HG03095 (cell line): Measurements from ENCODE around the gene CACNA1F.
"Not testable (repeated sequence)": the region's sequence is repeated elsewhere in the genome, so short reads cannot be mapped to it uniquely, and the experiment has no call there.

ENCODE experiments used
- ATAC-seq: cut with Tn5 transposase; IDR thresholded peaks from one replicate; pipeline ENCODE4 v1.9.1; 2021; ENCODE audit warnings: moderate library complexity; ENCODE audit not compliant: unreplicated experiment

Gene CACNA1F

DNA sequence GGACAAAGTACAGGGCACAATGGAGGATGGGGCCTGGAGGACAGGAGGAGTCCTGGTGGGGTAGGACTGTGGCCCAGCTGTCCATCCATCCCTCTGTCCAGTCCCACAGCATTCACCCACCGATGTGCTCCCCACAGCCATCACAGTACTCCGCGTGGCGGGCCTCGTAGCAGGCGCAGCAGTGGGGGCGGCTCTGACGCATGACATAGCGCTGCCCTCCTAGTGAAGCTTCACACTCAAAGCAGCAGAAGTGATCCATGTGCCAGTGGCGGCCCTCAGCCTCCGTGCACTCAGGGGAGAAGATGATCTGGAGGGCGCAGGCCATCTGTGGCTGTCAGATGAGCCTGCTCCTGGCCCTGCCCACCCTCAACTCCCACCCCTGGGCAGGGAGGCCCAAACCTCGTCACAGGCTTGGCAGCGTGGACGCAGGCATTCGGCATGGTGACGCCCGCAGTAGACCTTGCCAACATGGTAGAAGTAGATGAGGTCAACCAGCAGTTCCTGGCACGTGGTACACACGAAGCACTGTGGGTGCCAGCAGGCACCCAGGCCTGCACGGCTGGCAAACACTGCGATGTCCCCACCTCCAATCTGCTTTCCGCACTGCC lies 55.2 kb downstream of the CACNA1F start:
- no peak for ATAC-seq

DNA sequence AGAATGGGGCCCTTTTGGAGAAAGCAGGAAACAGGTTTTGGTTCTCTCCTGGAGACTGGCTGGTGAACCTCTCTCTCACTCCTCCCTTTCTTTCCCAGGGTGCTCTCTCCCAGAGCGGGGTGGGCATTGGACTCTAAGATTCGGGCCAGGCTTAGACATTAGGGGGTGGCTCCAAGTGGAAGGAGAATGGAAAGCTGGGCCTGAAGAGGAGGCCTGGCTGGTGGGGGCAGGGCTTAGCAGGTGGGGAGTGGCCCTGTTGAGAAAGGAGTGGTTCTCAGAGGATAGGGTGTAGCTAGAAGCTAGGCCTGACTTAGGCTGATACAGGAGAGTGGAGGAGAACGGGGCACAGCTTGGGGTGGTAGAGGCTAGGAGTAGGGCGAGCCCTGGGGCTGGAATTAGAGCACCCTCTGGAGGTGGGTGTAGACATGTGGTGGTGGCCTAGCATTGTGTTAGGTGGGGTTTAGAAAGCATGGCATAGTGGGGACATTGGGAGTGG lies 55.8 kb downstream of the CACNA1F start:
- no peak for ATAC-seq

DNA sequence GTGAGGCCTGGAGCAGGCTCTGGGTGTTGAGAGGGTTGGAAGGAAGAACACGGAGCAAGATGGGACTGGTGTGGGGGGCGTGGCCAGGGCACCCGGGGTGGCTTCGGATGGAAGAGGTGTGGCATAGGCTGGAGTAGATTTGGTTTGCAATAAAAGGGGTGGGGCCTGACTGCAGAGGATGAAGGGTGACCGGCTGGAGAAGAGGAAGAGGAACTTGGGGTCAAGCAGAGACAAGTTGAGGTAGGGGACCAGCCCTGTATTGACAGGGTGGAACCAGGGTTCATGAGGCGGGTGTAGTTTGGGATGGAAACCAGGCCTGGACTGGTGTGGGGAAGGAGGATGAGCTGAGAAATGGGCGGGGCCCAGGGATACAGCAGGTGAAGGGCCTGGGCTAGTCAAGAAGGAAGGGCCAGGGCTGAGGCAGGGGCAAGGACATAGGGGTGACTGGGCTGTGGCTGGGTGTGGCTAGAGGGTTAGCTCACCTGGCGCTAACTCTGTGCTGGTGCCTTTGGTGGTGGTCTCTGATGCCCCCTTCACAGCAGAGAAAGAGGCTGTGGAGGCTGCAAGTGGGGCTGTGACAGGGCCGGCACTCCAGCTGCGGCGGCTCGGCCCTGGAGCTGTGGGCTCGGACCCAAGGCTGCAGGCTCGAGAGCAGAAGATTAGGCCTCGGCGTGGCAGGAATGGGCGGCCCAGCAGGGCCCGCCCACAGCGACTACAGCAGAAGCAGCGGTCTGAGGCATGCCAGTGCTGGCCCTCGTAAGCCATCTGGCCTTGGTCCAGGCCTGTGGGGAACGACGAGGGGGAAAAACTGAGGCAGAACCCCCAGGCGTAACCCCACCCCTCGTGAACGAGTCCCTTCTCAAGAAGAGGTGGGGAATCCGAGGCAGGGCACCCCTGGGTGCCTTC lies 56.5 kb downstream of the CACNA1F start:
- ATAC-seq, result no peak

DNA sequence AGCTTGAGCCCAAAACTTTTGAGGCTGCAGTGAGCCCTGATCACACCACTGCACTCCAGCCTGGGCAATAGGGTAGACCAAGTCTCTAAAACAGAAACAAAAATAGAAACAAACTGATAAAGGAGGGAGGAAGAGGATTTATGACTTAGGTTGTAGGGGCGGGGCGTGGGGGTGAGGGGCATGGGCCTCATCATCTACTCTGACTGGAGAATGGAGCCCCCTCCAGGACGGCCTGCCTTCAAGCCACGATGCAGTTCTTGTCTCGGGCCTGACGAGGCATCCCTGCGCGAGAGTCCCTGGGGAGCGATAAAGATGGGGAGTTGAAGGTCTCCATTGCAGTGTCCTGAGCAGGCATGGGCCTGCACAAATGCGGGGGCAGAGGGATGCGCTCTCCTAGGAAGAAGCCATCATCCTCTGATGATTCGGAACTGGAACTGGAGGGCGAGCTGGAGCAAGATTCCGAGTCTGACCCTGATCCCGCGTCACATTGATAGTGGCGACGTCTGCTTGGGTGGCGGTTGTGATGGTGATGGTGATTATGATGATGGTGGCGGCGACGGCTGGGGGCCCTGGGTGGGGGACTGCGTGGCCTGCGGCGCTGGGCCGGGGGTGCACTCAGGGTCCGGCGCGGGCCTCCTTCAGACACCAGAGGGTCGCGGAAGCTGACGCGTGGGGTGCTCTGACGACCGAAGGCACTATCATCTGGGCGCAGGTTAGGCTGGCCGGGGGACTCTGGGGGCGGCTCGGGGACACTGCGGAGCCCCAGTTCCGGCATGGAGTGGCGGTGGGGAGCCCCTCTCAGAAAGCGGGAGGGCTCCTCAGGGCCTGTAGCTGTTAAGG lies 57.5 kb downstream of the CACNA1F start:
- no peak for ATAC-seq

DNA sequence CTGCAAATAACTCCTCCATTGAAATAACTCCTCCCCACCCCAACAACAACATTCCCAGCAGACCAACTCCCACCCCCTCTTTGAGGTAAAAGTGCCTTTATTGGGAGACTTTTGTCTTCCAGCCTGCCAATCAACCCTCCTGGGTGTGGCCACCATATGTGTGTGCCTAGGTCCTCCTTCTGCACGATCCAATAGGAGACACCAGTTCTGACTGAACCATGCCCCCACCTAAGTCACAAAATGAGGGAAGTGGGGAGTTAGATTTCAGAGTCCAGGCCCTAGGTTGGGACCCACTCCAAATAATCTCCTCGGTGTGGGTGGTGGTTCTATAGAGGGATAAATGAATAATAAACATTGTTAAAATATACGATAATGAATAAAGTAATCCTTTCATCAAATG lies 58.4 kb downstream of the CACNA1F start:
- no peak for ATAC-seq

DNA sequence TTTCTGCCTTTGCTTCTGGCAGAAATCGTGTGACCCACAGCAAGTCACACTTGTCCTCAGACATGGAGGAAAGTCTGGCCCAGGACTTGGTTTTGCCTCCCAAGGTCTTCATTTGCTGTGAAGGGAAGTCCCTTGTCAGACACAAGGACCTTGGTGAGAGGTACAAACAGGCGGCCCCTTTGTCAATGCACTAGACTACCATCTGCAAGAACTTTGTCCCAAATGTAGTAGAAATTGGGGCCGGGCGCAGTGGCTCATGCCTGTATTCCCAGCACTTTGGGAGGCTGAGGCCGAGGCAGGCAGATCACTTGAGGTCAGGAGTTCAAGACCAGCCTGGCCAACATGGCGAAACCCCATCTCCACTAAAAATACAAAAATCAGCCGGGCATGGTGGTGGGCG lies 59.6 kb downstream of the CACNA1F start:
- ATAC-seq, result not testable (repeated sequence)

DNA sequence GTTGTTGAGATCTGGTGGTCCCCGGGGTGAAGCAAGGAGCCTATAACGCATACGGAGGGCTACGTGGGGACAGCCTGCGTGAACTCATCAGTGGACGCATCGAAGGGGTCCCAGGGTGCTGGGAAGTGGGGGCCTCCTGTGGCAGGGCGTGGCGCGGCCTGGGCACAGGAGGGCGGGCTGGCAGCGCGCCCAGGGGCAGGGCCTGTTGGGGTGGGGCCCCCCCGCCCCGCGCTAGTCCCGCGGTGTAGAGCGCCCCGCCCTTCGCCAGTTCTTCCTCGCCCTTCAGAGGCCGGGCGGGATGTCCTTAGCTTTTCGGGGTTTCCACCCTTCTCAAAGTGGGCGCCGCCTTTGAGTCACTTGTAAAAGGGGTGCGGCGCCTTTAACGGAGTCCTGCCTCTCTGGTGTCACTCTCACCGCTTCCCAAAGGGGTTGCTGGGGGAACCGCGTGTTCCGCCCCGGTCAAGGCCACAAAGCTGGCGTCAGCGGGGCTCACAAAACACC lies 60.8 kb downstream of the CACNA1F start:
- ATAC-seq, result peak; percentile 67

DNA sequence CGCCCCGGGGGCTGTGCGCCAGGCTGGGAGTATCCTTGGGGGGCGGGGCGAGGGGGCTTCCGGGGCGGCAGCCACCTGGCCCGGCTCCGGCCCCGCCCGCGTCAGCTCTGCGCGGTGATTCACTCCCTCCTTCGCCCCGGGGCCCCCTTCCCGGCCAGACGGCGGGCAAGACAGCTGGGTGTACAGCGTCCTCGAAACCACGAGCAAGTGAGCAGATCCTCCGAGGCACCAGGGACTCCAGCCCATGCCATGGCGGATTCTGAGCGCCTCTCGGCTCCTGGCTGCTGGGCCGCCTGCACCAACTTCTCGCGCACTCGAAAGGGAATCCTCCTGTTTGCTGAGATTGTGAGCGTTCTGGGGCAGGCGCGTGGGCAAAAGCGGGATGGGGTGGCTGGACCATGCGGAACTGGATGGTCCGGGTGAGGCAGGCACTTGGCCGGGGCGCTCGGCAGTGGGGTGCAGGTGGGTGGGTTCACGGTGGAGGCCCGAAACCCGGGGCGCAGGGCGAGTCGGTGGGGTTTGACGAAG lies 61.3 kb downstream of the CACNA1F start, which contains the start of gene PLP2:
Gene PLP2 (plus strand): TSS at position 147 of the 528 bp plus-strand sequence. CDS start 103 bp downstream, at position 250.
- ATAC-seq, result peak; percentile 36

DNA sequence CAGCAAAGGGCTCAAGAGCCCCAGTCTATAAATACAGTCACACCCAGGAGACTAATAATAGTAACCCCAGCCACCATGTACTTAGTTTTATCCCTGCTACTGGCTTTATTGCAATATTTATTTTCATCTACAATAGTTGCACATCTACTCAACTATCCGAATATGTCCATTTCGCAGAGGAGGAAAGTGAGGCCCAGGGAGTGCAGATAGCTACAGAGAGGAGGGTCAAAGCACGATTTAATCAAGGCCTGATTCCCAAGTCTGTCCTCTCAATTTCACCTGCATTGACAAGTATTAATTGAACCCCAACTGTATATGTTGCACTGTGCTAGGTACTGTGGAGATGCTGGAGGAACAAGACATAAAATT lies 65.4 kb downstream of the CACNA1F start:
- ATAC-seq, result no peak

DNA sequence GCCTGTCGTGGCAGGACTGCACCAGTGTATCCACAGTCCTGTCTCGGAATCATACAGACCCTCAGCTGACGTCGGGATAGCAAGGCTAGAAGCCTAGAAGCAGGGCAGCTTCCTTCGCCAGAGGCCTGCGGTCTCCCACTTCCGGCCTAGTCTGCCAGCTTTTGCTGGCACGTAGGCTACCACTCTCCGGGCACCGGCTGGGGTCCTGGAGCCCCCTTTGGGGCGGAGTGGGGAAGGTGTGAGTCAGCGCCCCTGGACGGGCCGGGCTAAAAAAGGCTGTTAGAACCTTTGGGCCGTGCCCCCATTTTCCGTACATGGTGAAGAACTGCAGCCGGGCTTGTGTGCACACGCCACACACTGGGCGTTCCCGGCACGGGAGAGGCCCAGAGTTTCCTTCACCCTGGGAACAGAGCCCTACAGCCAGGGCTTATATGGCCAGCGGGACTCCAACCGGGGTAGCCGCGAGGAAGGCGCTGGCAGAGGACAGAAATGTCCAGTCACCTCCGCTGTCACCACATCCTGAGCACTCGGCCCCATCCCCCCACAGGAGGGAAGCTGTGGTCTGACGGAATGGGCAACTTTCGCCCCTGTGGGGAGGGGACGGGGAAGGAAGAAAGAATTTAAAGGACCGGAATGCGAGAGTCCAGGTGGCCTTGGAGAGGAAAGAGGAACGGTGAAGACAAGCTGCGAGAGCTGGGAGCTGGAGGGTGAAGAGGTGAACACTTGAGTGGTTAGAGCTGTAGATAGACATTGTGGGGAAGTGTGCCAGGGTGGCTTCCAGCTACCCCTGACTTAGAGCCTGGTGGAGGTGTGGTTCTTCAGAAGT lies 66.0 kb downstream of the CACNA1F start:
- ATAC-seq, result no peak

DNA sequence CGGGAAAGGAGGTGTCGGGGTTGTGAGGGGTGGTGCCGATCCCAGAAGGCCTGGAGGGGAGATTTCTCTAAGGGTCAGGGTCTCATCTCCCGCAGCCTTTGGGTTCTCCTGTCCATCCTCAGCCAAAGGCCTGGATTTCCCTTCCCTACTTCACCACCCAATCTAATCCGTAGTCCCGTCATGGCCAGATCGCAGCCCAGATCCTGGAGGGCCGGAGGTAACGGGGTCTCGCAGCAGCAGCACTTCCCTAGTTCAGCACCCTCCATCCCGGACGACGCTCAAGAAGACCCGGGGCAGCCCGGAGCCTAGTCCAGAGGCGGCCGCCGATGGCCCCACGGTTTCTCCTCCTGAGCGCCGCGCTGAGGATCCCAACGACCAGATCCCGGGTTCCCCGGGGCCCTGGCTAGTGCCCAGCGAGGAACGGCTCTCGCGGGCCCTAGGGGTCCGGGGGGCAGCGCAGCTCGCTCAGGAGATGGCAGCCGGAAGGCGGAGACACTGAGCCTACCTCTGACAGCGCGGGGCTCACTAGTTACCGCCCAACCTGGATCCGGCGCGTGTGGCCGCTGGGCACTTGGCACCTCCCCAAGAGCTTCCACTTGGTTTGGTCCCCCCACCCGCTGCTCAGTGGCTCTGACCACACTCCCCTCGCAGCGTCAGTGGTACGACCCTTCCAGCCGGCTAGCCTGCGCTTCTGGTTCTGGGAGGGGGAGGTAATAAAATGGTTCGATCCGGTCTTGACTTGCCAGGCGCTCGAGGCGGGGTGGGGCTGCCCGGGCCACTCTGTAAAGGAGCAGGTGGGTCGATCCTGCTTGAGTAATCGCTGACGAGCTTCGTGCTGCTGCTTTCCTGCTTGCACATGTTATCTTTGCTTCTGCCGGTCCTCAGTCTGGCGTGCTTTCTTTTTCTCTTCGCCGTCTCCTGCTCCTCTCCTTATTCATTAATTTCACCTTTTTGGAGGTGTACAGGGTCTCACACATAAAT lies 66.9 kb downstream of the CACNA1F start:
- ATAC-seq, result no peak

DNA sequence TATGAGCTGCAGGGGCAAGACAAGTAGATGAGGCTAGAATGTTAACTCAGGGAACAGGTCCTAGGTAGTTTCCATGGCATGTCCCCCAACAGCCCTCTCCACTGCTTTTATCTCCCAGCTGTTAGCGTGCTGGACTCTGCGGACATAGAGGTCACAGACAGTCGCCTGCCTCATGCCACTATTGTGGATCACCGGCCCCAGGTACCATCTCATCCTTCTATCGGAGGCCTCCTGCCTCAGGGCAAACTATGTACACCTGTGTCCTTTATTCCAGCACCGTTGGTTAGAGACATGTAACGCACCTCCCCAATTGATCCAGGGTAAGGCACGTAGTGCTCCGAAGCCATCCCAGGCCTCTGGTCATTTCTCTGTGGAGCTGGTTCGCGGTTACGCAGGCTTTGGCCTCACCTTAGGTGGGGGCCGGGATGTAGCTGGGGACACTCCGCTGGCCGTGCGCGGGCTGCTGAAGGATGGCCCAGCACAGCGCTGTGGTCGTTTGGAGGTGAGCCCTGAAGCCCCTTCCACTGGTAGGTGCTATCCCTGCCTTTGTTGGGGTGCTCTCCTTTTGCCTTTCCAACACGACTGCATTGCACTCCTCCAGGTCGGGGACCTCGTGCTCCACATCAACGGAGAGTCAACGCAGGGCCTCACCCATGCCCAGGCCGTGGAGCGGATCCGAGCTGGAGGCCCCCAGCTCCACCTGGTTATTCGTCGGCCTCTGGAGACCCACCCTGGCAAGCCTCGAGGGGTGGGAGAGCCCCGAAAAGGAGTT lies 68.4 kb downstream of the CACNA1F start:
- ATAC-seq, result no peak

DNA sequence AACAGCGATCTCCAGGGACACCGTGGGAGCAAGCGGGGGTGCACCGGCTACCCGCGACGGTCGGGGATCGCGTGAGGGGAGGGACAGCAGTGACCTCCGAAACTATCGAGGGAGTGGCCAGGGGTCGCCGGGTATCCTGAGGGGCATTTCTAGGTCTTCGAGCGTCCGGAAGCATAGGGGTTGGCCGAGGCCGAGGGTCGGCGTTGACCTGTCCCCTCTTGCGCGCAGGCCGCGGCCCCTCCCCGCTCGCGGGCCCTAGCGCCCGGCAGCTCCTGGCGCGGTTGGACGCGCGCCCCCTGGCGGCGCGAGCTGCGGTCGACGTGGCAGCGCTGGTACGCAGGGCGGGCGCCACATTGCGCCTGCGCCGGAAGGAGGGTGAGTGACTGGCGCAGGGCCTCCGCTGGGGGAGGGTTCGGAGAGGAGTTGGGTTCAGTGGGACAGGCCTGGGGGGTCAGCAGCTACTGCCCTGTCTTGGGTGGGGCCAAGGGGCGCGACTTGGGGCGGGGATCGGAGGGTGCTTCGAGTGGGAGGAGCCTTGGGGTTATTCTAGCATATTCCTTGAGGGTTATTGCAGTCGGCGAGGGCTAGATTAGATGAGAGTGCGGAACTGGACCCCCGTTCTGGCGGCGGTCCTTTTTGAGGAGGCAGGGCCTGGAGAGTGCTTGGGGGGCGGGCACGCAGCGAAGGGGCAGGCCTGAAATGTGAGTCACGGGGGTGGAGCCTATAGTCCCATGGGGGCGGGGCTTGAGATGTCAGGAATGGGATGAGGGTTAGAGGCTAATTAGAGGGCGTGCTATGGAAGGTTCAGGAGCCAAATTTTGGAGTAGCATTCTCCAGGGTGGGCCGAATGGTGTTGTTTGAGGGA lies 69.4 kb downstream of the CACNA1F start:
- ATAC-seq, result peak; percentile 39

DNA sequence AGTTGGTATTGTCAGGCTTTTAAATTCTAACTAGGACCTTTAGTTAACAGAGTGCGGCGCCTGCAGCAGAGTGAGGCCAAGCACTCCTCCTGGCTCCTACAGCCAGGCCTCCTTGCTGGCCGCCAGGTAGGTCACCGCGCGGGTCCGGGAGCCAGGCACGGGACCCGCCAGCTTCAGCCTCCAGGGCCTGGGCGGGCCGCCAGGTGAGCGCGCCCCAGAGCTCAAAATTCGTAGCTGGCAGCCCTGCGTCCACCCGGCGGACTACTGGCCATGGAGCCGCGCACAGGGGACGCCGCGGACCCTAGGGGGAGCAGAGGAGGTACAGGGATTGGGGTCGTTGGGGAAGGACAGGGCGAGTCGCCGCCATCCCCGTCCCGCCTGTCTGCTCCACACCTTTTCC lies 70.5 kb downstream of the CACNA1F start, which contains the start of gene MAGIX:
Gene MAGIX (plus strand): TSS at position 139 of the 400 bp plus-strand sequence. CDS start 132 bp downstream, at position 271.
- ATAC-seq, result no peak

DNA sequence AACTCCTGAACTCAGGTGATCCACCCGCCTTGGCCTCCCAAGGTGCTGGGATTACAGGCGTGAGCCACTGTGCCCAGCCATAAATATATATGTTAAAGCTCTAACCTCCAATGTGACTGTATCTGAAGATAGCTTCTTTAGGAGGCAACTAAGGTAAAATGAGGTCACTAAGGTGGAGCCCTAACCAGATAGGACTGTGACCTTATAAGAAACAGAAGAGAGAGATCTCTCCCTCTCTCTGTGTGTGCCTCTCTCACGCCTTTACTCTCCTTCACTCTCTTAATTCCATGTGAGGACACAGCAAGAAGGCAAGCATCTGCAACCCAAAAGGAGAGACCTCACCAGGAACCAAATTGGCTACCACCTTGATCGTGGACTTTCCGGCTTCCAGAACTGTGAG lies 71.5 kb downstream of the CACNA1F start:
- ATAC-seq, result no peak

DNA sequence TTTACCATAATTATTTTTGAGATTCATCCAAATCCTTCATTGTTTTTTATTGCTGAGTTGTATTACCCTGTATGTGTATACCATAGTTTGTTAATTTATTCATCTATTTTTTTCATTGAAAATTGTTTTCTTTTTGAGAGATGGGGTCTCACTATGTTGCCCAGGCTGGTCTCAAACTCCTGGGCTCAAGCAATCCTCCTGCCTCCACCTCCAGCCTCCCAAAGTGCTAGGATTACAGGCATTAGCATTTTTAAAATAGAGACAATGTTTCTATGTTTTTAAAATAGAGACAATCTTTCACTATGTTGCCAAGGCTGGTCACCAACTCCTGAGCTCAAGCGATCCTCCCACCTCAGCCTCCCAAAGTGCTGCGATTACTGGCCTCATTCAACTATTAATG lies 72.2 kb downstream of the CACNA1F start:
- ATAC-seq, result no peak

DNA sequence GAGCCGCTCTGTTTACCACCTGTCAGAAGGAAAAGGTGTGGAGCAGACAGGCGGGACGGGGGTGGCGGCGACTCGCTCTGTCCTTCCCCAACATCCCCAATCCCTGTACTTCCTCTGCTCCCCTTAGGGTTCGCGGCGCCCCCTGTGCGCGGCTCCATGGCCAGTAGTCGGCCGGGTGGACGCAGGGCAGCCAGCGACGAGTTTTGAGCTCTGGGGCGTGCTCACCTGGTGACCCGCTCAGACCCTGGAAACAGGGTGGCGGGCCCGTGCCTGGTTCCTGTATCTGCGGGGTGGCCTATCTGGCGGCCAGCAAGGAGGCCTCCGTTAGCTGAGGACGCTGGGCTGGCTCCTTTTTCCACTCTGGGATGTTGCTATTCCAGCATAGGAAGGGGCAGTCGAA lies 75.9 kb downstream of the CACNA1F start:
- no peak for ATAC-seq
